SK-N-SH treated with all-trans-retinoic acid at 6 μM for 48 hours (cell line): Measurements from ENCODE around the gene JPH3.

Experiments used
- CSDC2 ChIP-seq: fragments of 250-450 bp; sonication (Bioruptor Pico); IDR thresholded peaks from 2 replicates; pipeline ENCODE4 v1.5.0; 2020; ENCODE audit warnings: mild to moderate bottlenecking, moderate library complexity
- ESRRG ChIP-seq: fragments of 250-450 bp; sonication (Bioruptor Pico); IDR thresholded peaks from 2 replicates; pipeline ENCODE4 v1.6.1; 2021; ENCODE audit warnings: mild to moderate bottlenecking
- ISL1 ChIP-seq: fragments of 250-450 bp; sonication (Bioruptor Pico); IDR thresholded peaks from 2 replicates; pipeline ENCODE4 v2.1.2; 2022; ENCODE audit warnings: mild to moderate bottlenecking, moderate library complexity
- RARB ChIP-seq: fragments of 250-450 bp; sonication (Bioruptor Pico); IDR thresholded peaks from 2 replicates; pipeline ENCODE4 v1.8.0; 2021; ENCODE audit warnings: mild to moderate bottlenecking, moderate library complexity
- TCF4 ChIP-seq: fragments of 250-450 bp; sonication (Bioruptor Pico); IDR thresholded peaks from 2 replicates; pipeline ENCODE4 v1.8.0; 2021; ENCODE audit warnings: mild to moderate bottlenecking, moderate library complexity, borderline replicate concordance
- TOX ChIP-seq: fragments of 250-450 bp; sonication (Bioruptor Pico); IDR thresholded peaks from 2 replicates; pipeline ENCODE4 v1.8.0; 2021; ENCODE audit warnings: mild to moderate bottlenecking, moderate library complexity, borderline replicate concordance
- ZC3H10 ChIP-seq: fragments of 250-450 bp; sonication (Bioruptor Pico); IDR thresholded peaks from 2 replicates; pipeline ENCODE4 v1.5.1; 2021; ENCODE audit warnings: mild to moderate bottlenecking, moderate library complexity
- ZFP3 ChIP-seq: fragments of 250-450 bp; sonication (Bioruptor Pico); IDR thresholded peaks from 2 replicates; pipeline ENCODE4 v1.5.0; 2020; ENCODE audit warnings: mild to moderate bottlenecking, moderate library complexity
- ZNF565 ChIP-seq: fragments of 450-650 bp; formaldehyde crosslinking; conservative IDR thresholded peaks from 2 replicates; pipeline ENCODE4 v1.5.0; 2020; ENCODE audit warnings: low read depth, mild to moderate bottlenecking, moderate library complexity
- TF ChIP-seq, protein P1 (sequence below): fragments of 250-450 bp; sonication (Bioruptor Pico); IDR thresholded peaks from 2 replicates; pipeline ENCODE4 v1.5.0; 2020; ENCODE audit warnings: mild to moderate bottlenecking, moderate library complexity
- TF ChIP-seq, protein P2 (sequence below): fragments of 250-450 bp; sonication (Bioruptor Pico); IDR thresholded peaks from 2 replicates; pipeline ENCODE4 v1.8.0; 2021; ENCODE audit warnings: low read depth, mild to moderate bottlenecking, moderate library complexity, borderline replicate concordance
- TF ChIP-seq, protein P3 (sequence below): fragments of 250-450 bp; sonication (Bioruptor Pico); IDR thresholded peaks from 2 replicates; pipeline ENCODE4 v1.5.1; 2021; ENCODE audit warnings: mild to moderate bottlenecking, moderate library complexity
- TF ChIP-seq, protein P4 (sequence below): fragments of 250-450 bp; sonication (Bioruptor Pico); IDR thresholded peaks from 2 replicates; pipeline ENCODE4 v1.8.0; 2020; ENCODE audit warnings: mild to moderate bottlenecking, moderate library complexity, borderline replicate concordance

DNA sequence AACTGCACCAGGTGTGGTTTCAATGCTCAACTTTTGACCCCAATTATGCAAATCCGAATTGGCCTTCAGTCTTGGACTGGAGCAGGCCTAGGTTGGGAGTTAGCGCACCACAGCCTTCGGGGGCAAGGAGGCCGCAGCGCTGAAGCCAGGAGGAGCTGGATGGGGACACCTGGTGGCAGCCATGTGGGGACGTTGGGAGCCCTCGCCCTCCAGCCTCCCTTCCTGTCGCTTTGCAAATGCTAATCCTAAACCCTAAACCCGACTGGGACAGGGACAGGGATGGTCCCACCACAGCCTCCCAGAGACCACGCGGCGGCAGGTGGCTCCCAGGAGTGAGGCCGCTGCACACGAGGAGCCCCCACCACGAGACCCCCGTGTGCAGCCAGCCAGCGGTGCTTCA lies 104.8 kb downstream of the JPH3 start:
- TF ChIP-seq RARB (CRISPR knock-in tag) (no peak), ISL1 (CRISPR knock-in tag) (no peak), ZNF565 (CRISPR knock-in tag) (no peak), CSDC2 (CRISPR knock-in tag) (no peak), ESRRG (CRISPR knock-in tag) (no peak), ZFP3 (CRISPR knock-in tag) (no peak), TCF4 (CRISPR knock-in tag) (no peak), ZC3H10 (CRISPR knock-in tag) (no peak), TOX (CRISPR knock-in tag) (no peak)
- TF ChIP-seq, protein P1, sequence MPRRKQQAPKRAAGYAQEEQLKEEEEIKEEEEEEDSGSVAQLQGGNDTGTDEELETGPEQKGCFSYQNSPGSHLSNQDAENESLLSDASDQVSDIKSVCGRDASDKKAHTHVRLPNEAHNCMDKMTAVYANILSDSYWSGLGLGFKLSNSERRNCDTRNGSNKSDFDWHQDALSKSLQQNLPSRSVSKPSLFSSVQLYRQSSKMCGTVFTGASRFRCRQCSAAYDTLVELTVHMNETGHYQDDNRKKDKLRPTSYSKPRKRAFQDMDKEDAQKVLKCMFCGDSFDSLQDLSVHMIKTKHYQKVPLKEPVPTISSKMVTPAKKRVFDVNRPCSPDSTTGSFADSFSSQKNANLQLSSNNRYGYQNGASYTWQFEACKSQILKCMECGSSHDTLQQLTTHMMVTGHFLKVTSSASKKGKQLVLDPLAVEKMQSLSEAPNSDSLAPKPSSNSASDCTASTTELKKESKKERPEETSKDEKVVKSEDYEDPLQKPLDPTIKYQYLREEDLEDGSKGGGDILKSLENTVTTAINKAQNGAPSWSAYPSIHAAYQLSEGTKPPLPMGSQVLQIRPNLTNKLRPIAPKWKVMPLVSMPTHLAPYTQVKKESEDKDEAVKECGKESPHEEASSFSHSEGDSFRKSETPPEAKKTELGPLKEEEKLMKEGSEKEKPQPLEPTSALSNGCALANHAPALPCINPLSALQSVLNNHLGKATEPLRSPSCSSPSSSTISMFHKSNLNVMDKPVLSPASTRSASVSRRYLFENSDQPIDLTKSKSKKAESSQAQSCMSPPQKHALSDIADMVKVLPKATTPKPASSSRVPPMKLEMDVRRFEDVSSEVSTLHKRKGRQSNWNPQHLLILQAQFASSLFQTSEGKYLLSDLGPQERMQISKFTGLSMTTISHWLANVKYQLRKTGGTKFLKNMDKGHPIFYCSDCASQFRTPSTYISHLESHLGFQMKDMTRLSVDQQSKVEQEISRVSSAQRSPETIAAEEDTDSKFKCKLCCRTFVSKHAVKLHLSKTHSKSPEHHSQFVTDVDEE, result no peak
- TF ChIP-seq, protein P2, sequence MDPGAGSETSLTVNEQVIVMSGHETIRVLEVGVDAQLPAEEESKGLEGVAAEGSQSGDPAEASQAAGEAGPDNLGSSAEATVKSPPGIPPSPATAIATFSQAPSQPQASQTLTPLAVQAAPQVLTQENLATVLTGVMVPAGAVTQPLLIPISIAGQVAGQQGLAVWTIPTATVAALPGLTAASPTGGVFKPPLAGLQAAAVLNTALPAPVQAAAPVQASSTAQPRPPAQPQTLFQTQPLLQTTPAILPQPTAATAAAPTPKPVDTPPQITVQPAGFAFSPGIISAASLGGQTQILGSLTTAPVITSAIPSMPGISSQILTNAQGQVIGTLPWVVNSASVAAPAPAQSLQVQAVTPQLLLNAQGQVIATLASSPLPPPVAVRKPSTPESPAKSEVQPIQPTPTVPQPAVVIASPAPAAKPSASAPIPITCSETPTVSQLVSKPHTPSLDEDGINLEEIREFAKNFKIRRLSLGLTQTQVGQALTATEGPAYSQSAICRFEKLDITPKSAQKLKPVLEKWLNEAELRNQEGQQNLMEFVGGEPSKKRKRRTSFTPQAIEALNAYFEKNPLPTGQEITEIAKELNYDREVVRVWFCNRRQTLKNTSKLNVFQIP (CRISPR knock-in tag), result no peak
- TF ChIP-seq, protein P3, sequence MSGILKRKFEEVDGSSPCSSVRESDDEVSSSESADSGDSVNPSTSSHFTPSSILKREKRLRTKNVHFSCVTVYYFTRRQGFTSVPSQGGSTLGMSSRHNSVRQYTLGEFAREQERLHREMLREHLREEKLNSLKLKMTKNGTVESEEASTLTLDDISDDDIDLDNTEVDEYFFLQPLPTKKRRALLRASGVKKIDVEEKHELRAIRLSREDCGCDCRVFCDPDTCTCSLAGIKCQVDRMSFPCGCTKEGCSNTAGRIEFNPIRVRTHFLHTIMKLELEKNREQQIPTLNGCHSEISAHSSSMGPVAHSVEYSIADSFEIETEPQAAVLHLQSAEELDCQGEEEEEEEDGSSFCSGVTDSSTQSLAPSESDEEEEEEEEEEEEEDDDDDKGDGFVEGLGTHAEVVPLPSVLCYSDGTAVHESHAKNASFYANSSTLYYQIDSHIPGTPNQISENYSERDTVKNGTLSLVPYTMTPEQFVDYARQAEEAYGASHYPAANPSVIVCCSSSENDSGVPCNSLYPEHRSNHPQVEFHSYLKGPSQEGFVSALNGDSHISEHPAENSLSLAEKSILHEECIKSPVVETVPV (CRISPR knock-in tag), result no peak
- TF ChIP-seq, protein P4, sequence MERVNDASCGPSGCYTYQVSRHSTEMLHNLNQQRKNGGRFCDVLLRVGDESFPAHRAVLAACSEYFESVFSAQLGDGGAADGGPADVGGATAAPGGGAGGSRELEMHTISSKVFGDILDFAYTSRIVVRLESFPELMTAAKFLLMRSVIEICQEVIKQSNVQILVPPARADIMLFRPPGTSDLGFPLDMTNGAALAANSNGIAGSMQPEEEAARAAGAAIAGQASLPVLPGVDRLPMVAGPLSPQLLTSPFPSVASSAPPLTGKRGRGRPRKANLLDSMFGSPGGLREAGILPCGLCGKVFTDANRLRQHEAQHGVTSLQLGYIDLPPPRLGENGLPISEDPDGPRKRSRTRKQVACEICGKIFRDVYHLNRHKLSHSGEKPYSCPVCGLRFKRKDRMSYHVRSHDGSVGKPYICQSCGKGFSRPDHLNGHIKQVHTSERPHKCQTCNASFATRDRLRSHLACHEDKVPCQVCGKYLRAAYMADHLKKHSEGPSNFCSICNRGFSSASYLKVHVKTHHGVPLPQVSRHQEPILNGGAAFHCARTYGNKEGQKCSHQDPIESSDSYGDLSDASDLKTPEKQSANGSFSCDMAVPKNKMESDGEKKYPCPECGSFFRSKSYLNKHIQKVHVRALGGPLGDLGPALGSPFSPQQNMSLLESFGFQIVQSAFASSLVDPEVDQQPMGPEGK (CRISPR knock-in tag), result no peak
